GM10847 (cell line): ENCODE data around the gene ADK.

Experiments
- POLR2A ChIP-seq: IDR thresholded peaks from 2 replicates; pipeline ENCODE4 v1.6.1; 2011; ENCODE audit not compliant: insufficient read length; ENCODE audit errors: extremely low read depth

ADK gene

DNA sequence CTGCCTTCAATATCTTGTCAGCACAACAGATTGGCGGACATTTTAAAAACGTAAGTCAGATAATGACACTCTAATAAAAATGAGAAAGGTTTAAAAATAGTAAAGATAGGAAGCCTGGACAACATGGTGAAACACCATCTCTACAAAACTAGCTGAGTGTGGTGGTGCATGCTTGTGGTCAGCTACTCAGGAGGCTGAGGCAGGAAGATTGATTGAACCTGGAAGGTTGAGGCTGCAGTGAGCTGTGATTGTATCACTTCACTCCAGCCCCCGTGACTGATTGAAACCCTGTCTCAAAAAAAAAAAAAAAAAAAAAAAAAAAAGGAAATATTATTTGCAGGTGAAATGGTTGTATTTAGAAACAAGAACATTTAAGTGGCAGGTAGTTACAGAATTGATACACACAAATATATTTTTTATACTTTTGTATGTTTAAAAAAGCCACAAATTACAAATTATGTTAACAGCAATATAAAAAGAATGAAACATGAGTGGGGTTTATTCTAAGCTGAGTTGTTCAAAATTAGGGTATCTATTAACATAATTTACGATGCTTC is 141.9 kb downstream of the ADK start:
- no peak for TF ChIP-seq POLR2A

- no peak for TF ChIP-seq POLR2A
These were observed 142.8 kb downstream of the ADK start for GRCh38 chr10:74293686-74294371.

DNA sequence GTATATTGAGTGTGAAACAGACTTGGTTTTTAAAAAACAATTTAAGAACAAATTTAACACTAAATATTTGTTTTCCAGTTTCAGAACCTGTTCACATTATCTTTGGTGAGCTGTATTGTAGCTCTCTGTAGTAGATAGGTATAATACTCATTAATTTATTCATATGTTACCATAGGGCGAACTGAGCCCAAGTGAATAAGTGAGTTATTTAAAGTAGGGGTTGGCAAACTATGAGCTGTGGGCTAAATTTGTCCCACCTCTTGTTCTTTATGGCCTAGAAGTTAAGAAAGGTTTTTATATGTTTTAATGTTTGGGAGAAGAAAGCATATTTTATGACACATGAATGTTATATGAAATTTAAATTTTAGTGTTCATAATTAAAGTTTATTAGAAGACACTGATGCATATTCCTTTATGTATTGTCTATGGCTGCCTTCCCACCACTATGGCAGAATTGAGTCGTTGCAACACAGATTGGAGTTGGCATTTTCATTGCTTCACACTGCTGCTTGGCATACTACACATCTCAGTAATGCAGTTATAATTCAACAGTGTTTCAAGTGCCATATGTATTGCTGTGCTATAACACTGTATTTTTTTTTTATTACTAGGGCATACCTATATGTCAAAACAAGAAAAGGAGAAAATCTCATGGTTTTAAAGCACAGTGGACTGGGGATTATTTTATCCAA is 146.5 kb downstream of the ADK start:
- no peak for TF ChIP-seq POLR2A

- TF ChIP-seq POLR2A: no peak
These were observed 149.6 kb downstream of the ADK start for GRCh38 chr10:74300666-74301065.

DNA sequence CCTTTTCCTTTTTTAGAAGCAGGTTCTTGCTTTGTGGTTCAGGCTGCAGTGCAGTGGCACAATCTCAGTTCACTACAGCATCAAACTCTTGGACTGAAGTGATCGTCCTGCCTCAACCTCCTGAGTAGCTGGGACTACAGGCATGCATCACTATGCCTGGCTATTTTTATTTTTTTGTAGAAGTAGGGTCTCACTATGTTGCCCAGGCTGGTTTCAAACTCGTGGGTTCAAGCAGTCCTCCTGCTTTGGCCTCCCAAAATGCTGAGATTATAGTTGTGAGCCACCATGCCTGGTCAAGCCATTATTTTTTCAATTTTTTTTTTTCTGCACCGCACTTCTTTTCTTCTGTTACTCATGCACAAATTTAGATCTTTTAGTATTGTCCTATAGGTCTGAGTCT is 154.7 kb downstream of the ADK start:
- no peak for TF ChIP-seq POLR2A

DNA sequence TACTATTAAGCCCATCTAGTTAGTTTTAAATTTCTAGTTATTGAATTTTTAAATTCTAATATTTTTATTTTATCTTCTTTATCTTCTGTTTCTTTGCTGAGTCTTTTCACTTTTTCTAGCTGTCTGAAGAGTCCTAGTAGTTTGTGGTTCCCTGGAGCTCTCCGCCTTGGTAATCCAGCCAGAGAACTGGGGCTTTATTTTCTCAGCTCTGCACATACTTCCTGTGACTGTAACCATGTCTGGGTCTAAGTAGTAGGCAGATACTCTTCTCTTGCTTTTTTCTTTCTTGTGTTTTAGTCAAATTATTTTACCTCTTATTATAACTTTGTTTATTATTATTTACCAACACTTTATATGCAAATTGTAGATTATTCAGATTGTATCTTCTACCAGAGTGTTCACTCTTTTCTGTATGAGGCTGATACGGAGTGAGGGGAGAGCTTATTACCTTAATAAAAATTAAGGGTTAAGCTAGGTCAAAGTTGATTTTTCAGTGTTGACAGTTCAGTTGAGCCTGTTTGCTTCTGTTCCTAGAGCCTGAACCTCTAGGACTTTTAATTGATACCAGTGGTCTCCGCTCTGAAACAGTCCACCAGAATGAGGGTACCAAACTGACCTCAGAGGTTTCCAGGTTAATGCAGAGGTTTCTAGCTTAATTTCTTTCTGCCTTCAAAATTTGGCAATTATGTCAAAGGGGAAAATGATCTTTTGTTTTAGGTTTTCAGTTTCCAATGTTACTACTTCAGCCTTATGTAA is 155.4 kb downstream of the ADK start:
- TF ChIP-seq POLR2A: no peak

DNA sequence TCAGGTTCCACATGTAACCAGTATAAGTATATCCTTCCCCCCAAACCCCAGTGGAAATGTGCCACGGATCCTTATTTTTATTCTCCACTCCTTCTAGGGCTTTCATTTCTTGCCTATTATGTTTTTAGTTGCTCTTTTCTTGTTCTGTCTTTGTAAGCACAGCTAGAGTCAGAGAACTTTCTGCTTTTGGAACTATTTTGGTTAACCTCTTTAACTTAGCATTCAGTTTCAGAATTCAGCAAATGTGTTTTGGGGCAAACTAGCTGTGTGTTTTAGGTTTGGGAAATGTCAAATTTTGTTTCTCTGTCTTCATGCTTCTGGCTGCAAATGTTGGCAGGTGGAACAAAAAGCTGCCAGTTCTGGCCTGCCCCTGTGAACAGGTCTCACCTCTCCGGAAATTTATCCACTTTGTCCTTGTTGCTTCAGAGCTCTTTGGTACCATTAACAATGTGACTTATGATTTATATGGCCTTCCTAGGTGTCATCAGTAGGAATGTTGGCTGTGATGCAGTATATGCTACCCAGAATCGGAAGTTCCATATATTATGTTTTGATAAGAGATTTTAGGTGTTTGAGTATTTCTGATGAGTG is 156.1 kb downstream of the ADK start:
- no peak for TF ChIP-seq POLR2A

DNA sequence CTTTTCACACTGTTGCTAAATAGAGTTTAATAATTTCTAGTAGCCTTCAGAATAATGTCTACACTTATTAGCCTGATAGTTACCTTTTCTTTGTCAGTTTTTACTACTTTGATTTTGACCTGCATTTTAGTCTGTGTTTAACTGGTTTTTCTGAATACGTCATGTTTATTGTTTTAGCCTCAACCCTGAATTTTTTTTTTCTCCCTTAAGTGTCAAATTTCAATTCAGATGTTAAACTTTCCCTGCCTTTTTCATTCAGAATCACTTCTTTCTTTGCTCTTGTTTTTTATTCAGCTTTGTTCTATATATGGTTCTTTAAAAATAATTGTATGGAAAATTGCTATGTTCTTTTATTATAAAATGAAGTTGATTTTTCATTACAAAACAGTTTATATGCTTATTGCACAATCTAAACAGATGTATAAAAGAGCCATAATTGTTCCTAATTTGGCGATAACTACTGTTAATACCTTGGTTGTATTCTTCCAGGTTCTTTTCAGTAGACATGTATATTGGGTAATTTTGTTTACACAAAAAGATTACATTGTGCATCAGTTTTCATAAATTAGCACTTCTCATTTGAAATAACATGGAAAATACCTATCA is 159.7 kb downstream of the ADK start:
- no peak for TF ChIP-seq POLR2A

GRCh38 chr10:74314166-74314565 is 163.1 kb downstream of the ADK start:
- no peak for TF ChIP-seq POLR2A

DNA sequence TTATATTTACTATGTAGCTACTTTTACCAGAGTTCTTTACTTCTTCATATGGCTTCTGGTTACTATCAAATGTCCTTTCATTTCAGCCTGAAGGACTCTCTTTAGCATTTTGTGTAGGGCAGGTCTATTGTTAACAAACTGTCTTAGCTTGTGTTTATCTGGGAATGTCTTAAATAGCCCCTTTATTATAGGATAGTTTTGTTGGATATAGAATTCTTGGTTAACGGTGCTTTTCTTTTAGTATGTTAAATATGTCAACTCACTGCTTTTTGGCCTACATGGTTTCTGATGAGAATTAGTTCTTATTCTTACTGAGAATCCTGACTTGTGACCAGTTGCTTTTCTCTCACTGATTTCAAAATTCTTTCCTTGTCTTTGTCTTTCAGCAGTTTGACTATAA is 169.0 kb downstream of the ADK start:
- no peak for TF ChIP-seq POLR2A

DNA sequence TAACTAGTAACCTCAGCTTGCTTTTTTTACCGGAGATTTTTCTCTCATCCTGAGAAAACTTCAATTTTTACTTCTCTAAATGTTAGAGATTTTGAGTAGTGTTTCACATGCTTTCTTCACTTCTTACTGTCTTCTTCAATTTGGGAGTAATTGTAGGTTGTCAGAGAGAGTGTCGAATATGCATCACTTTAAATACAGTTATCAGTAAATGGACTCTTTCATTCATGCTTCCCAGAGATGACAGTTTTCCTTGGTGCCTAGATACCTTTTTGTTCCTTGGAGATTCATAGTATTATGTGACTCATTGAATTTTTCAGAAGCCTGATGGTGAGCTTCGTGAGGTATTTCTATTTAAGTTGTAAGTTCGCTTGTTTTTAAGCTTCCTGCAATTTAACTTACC is 169.7 kb downstream of the ADK start:
- TF ChIP-seq POLR2A: no peak

DNA sequence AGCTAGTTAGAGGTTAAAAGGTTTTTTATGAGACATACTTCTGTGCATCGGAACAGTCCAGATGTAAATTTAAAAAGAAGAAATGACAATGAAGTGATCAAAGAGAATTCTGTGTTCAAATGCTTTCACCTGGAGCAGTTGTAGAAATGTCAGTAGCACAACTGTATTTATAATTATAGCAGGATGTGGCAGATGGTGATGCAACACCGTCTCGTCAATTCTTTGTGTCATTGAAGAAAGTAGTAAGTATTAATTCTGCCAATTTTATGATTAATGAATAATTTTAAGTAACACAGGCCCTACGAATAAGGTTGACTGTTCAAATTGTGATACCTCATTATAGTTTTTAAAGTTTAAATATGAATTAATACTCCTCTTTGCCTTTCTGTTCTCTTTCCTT is 171.1 kb downstream of the ADK start:
- TF ChIP-seq POLR2A: no peak

DNA sequence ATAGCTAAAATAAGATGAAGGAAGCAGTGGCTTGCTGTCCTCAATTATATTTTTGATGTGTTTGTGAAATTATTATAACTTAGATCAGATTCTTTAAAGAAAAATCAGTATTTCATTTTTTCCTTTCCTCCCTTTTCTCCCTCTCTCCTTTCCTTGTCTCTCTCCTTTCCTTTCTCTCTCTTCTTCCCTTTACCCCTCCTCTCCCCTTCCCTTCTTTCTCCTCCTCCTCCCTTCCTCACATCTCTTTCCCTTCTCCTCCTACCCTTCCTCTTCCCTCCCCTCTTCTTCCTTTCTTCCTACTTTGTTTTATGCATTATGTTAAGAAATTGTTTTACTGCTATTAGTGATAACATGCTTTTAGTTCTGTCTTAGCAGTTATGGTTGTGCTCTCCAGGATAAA is 171.5 kb downstream of the ADK start:
- no peak for TF ChIP-seq POLR2A

DNA sequence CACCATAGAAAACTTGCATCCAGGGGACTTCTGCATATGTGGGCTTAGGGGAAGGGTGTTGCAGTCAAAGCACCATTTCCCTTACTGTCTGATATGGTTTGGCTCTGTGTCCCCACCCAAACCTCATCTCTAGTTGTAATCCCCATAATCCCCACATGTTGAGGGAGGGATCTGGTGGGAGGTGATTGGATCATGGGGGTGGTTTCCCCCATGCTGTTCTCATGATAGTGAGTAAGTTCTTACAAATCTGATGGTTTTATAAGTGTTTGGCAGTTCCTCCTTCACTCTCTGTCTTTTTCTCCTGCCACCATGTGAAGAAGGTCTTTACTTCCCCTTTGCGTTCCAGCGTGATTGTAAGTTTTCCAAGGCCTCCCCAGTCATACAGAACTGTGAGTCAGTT is 177.4 kb downstream of the ADK start:
- no peak for TF ChIP-seq POLR2A

GRCh38 chr10:74329873-74330272 is 178.9 kb downstream of the ADK start:
- TF ChIP-seq POLR2A: no peak
